Glutamatergic neuron (in vitro differentiated cells): ENCODE results near the gene SLC25A22. TPM values are rescaled to one million over a fixed set of nuclear protein-coding genes. Genes with fewer than 3 reads are reported as not detected.

Experiments used
- DNase-seq: peaks from one replicate; pipeline ENCODE4 v3.0.0; 2022
- H3K27ac Mint-ChIP-seq: one replicate; pipeline ENCODE4 v1.8.0; 2020; ENCODE audit warnings: mild to moderate bottlenecking, mixed read lengths, inconsistent platforms; ENCODE audit not compliant: unreplicated experiment
- H3K27me3 Mint-ChIP-seq: one replicate; pipeline ENCODE4 v1.8.0; 2020; ENCODE audit warnings: mild to moderate bottlenecking, moderate library complexity, mixed read lengths, inconsistent platforms; ENCODE audit not compliant: unreplicated experiment
- H3K36me3 Mint-ChIP-seq: one replicate; pipeline ENCODE4 v1.8.0; 2020; ENCODE audit warnings: mild to moderate bottlenecking, mixed read lengths, inconsistent platforms; ENCODE audit not compliant: unreplicated experiment
- H3K4me1 Mint-ChIP-seq: one replicate; pipeline ENCODE4 v1.8.0; 2020; ENCODE audit warnings: mild to moderate bottlenecking, low read depth, mixed read lengths, inconsistent platforms; ENCODE audit not compliant: unreplicated experiment
- H3K4me3 Mint-ChIP-seq: one replicate; pipeline ENCODE4 v1.8.0; 2020; ENCODE audit warnings: mild to moderate bottlenecking, mixed read lengths, inconsistent platforms; ENCODE audit not compliant: unreplicated experiment
- H3K9me3 Mint-ChIP-seq: one replicate; pipeline ENCODE4 v1.8.0; 2020; ENCODE audit warnings: mild to moderate bottlenecking, moderate library complexity, mixed read lengths, inconsistent platforms; ENCODE audit not compliant: unreplicated experiment
- CTCF ChIP-seq: fragments of 200-600 bp; sonication (generic); IDR thresholded peaks from one replicate; pipeline ENCODE4 v1.5.0; 2021; ENCODE audit not compliant: partially characterized antibody, unreplicated experiment
- total RNA-seq: library from RNA; stranded (reverse); fragmentation: NEBNext Ultra II Directional; extraction: Animal tissue kit (Norgen Biotek cat#: 25700); gene quantifications from one replicate; pipeline ENCODE4 v1.2.1, GENCODE V29; 2021; ENCODE audit not compliant: unreplicated experiment

SLC25A22 gene
- total RNA-seq, 1 donor from 2014 or later = 93.9 TPM

- Mint-ChIP-seq H3K9me3 (peaks cover 14% of the 10 kb centered on the region), H3K4me3 (peak overlapping the region; percentile 96), H3K27me3 (peaks cover 14% of the 10 kb centered on the region), H3K36me3 (no peaks in the 10 kb centered on the region), H3K4me1 (peaks cover 15% of the 10 kb centered on the region), H3K27ac (peak overlapping the region; percentile 98)
- TF ChIP-seq CTCF = no peak
- DNase-seq = no peak
Measured at GRCh38 chr11:808427-809286, 10.6 kb upstream of the SLC25A22 start.

- peak overlapping the region; percentile 74 for H3K4me3 Mint-ChIP-seq
- peaks cover 9% of the 10 kb centered on the region for H3K9me3 Mint-ChIP-seq
- peaks cover 8% of the 10 kb centered on the region for H3K27me3 Mint-ChIP-seq
- H3K4me1 Mint-ChIP-seq = peaks cover 4% of the 10 kb centered on the region
- no peak for DNase-seq
- H3K27ac Mint-ChIP-seq = no peak overlapping the region
- no peaks in the 10 kb centered on the region for H3K36me3 Mint-ChIP-seq
- TF ChIP-seq CTCF = no peak
Measured at GRCh38 chr11:804599-804964, 6.5 kb upstream of the SLC25A22 start.

GRCh38 chr11:803770-804598 is 5.9 kb upstream of the SLC25A22 start:
- no peak for TF ChIP-seq CTCF
- Mint-ChIP-seq H3K36me3 (no peaks in the 10 kb centered on the region), H3K9me3 (peaks cover 9% of the 10 kb centered on the region), H3K4me3 (peak overlapping the region; percentile 74), H3K4me1 (peaks cover 4% of the 10 kb centered on the region), H3K27ac (no peak overlapping the region), H3K27me3 (peaks cover 8% of the 10 kb centered on the region)
- DNase-seq = peak; percentile 75

- Mint-ChIP-seq H3K36me3 (no peaks in the 10 kb centered on the region), H3K27ac (no peak overlapping the region), H3K27me3 (peaks cover 8% of the 10 kb centered on the region), H3K4me1 (peaks cover 4% of the 10 kb centered on the region), H3K4me3 (no peak overlapping the region), H3K9me3 (peaks cover 9% of the 10 kb centered on the region)
- TF ChIP-seq CTCF = no peak
- no peak for DNase-seq
Measured at GRCh38 chr11:803467-803742, 5.3 kb upstream of the SLC25A22 start.
